GM19023 (cell line): ENCODE measurements around the gene CNTFR.

Source experiments
- ATAC-seq: cut with Tn5 transposase; IDR thresholded peaks from one replicate; pipeline ENCODE4 v1.9.1; 2021; ENCODE audit warnings: mild to moderate bottlenecking, moderate library complexity; ENCODE audit not compliant: unreplicated experiment

Gene CNTFR

GRCh38 chr9:34510497-34511468 lies 78.7 kb downstream of the CNTFR start:
- ATAC-seq: no peak

GRCh38 chr9:34508951-34509350 lies 80.6 kb downstream of the CNTFR start:
- no peak for ATAC-seq

- no peak for ATAC-seq
Observed at GRCh38 chr9:34508463-34508862, 81.1 kb downstream of the CNTFR start.

- no peak for ATAC-seq
Observed at GRCh38 chr9:34507966-34508365, 81.6 kb downstream of the CNTFR start.

- ATAC-seq: no peak
Observed at GRCh38 chr9:34507556-34507955, 82.0 kb downstream of the CNTFR start.

- ATAC-seq: no peak
Observed at GRCh38 chr9:34506623-34507022, 82.9 kb downstream of the CNTFR start.

- ATAC-seq: no peak
Observed at GRCh38 chr9:34505370-34506120, 84.0 kb downstream of the CNTFR start.

- ATAC-seq: no peak
Observed at GRCh38 chr9:34503406-34503805, 86.1 kb downstream of the CNTFR start.

- no peak for ATAC-seq
Observed at GRCh38 chr9:34502891-34503290, 86.6 kb downstream of the CNTFR start.

GRCh38 chr9:34502471-34502870 lies 87.1 kb downstream of the CNTFR start:
- ATAC-seq: no peak

- no peak for ATAC-seq
Observed at GRCh38 chr9:34501889-34502425, 87.6 kb downstream of the CNTFR start.
